GM20000 (cell line): ENCODE measurements around the gene TMEM178B.

Source experiments
- DNase-seq: peaks from one replicate; pipeline ENCODE4 v3.0.0; 2012; ENCODE audit warnings: low spot score
- TF ChIP-seq, protein P1 (sequence below): IDR thresholded peaks from 2 replicates; pipeline ENCODE4 v1.5.1; 2012; ENCODE audit warnings: mild to moderate bottlenecking, control low read depth; ENCODE audit errors: extremely low read depth, missing control alignments

Gene TMEM178B

DNA sequence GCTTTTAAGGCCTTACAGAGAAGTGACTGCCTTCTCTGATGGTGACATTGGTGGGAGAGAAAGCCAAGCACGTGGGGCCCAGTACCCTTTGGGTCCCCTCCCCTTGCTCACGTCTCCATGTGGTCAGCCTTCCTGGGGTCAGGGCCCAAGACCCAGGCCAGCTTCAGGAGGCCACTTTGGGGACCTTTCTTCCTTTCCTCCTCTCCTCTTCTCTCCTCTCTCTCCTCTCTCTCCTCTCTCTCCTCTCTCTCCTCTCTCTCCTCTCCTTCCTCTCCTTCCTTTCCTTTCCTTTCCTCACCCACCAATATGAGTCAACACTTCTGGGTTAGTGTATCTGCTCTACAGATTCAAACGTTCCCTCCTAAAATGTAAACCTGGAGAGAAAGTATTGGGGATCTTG is 380.5 kb downstream of the TMEM178B start:
- no peak for DNase-seq
- TF ChIP-seq, protein P1, sequence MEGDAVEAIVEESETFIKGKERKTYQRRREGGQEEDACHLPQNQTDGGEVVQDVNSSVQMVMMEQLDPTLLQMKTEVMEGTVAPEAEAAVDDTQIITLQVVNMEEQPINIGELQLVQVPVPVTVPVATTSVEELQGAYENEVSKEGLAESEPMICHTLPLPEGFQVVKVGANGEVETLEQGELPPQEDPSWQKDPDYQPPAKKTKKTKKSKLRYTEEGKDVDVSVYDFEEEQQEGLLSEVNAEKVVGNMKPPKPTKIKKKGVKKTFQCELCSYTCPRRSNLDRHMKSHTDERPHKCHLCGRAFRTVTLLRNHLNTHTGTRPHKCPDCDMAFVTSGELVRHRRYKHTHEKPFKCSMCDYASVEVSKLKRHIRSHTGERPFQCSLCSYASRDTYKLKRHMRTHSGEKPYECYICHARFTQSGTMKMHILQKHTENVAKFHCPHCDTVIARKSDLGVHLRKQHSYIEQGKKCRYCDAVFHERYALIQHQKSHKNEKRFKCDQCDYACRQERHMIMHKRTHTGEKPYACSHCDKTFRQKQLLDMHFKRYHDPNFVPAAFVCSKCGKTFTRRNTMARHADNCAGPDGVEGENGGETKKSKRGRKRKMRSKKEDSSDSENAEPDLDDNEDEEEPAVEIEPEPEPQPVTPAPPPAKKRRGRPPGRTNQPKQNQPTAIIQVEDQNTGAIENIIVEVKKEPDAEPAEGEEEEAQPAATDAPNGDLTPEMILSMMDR, result no peak

DNA sequence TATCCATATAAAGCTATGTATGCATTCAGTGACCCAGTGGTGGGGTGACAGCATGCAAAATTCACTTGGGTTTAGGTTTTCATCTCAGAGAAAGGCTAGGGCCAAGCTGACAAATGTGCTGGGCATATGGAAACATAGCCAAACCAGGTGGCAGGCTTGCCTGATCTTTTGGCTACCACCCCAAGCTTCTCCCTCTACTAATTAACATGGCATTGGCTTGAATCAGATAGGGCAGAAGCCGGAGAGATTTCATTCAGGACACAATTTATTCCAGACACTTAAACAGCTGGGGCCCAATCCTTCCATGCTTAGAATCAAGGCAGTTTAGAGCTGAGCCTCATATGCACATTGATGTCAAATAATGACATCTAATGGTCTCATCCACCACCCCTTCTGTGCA is 381.9 kb downstream of the TMEM178B start:
- DNase-seq, result no peak
- TF ChIP-seq, protein P1, result no peak

DNA sequence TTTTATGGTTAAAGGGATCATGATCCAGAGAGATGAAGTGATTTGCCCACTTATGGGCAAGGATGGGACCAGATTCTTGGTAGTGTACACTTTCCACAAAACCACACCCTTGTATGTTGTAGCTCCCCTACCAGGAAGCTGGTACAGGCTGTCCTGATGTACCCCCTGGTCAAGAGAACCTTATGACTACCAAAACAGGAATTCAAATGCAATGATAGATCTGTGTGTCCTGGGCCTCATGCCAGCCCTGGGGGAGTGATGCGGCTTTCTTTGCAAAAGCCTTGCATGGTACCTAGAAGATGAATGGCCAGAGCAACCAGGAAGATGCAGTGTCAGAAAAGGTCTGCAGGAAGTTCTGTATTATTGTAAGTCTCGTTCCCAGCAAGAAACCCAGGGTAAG is 382.4 kb downstream of the TMEM178B start:
- no peak for DNase-seq
- TF ChIP-seq, protein P1, result no peak

DNA sequence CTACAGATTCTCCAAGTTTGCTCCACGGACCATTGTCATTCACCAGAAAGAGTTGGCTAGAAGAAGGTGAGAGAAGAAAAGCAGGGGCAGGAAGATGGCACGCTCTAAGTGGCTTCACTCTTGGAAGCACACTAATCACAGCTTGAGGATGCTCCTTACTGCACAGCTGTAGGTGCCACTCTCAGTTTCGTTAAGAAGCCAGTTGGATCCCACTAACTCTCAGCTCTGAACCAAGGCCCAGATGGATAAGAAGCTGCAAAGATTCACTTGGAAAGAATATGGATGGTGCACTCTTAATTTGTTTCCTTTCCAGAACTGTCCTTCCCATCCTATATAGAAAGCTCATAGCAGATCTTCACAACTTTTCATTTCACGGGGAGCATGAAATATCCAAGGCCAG is 382.8 kb downstream of the TMEM178B start:
- TF ChIP-seq, protein P1, result no peak
- DNase-seq, result no peak

DNA sequence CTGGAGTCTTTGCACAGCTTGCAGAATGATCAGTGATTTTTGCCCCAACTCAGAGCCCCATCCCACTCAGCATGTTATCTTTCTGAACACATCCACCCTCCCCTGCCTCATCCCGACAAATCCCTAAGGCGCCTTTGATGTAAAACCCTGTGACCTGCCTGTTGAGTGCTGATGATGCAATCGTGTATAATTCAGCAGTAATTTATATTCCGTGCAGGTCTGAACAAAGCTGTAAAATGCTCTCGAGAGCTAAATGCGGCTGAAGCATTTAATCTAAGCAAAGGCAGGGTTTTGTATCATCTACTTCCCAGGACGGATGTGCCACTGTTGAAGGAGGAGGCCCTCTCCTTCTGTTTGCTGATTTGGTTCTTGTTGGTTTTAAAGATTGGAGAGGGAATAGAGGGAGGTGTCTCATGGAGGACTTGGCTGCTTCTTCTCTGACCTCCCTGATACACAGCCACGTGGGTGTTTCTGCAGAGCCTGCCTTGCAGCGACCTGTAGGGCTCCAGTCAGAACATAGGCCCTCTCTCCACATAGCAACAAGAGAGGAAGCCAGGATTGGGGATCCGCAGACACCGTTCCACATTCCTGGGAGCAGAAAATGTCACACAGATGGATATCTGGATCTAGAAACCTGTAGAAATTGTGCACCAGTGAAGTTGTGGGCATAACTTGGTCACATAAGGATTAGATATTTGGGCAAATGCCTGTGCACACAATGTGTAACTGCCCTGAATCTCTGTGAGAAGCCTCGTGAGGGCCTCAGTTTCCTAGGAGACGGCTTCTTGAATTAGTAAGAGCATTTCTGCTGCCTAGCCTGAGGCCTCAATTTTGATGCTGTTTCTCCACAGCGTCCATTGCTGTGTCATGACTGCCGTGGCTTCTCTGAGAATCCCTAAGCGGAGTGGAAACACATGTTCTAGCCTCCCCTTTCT is 387.2 kb downstream of the TMEM178B start:
- TF ChIP-seq, protein P1, result no peak
- DNase-seq, result no peak

DNA sequence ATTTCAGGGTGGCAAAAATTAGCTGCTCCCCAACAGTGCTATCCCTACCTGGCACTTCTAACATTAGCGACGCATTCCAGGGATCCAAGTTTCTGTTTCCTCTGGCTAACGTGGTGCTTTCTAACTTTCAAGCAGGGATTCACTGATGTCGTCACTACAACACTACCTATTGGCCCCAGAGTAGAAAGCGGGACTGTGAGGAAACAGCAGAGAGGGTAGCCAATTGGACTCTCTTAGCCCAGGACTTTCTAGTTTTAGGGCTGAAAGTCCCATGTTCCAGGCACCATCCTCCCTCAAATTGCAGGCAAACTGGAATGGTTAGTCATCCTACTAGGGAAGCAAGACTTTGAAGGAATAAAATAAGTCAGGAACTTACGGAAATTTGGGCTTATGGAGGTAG is 388.1 kb downstream of the TMEM178B start:
- TF ChIP-seq, protein P1, result no peak
- DNase-seq, result no peak

DNA sequence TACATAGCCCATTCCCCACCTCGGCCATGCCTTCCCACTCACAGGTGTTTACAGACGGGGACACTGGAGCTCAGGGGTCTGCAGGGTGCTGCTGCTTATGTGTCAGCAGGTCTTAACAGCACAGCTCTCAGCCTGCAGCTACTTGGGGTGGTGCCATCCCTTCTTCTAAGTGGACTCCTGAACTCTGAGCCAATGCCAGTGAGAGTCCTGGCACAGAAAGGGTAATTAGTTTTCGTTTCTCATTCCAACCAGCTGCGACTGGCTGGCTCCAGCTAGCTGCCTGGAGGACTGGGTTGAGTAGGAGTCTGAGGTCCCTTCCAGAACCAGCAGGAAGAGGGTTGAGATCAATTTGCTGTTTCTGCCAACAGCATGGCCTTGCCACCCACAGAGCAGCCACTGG is 389.1 kb downstream of the TMEM178B start:
- no peak for DNase-seq

More for the DNA sequence above, 389.1 kb downstream of the TMEM178B start:
- TF ChIP-seq, protein P1, result no peak
